ENCODE results near the gene MYO18B.

The MYO18B gene

DNA sequence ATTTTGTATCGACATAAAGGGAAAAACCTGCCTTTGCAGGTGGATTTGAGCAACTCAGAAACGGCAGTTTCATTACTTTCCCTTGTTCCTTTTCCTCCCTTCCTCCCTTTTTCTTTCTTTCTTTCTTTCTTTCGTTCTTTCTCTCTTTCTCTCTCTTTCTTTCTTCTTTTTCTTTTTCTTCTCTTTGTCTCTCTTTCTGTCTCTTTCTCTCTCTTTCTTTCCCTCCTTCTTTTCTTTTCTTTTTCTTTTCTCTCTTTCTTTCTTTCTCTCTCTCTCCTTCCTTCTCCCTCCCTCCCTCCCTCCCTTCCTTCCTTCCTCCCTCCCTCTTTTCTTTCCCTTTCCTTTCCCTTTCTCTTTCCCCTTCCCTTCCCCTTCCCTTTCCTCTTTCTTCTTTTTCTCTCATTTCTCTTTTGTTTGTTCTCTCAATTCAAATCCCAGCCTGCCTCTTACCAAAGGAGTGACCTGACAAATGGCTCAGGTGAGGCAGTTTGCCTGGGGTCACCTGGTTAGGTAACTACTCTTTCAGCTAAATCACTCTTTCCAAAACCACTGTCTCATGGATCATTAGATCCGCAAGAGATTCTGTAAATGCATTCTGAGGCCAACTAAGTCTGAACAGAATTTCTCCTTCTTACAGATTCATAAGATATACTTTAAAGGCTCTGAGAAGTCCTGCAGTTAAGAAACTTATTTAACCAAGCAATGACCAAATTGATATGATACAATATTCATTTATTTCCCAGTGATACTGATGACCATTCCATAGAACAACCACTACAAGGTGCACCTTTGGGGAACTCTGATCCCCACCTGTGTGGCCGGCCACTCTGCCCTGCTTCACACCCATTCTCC is 75.3 kb downstream of the MYO18B start:
- TF ChIP-seq SPI1 (IDR thresholded peaks at IDR 0.05; ENCODE audit: low read depth, low read length) = no peak
- TF ChIP-seq POU2F2 (IDR thresholded peaks at IDR 0.05; ENCODE audit: low read depth, low read length) = no peak
- no peak for TF ChIP-seq PAX5 (IDR thresholded peaks at IDR 0.05; ENCODE audit: insufficient read depth, low read length, severe bottlenecking)
- TF ChIP-seq POLR2AphosphoS5 (IDR thresholded peaks at IDR 0.05; ENCODE audit: low read depth, low read length) = no peak
- no peak for TF ChIP-seq POLR2A (IDR thresholded peaks at IDR 0.05; ENCODE audit: low read depth, low read length)
- no peak for TF ChIP-seq TAF1 (IDR thresholded peaks at IDR 0.05; ENCODE audit: low read depth, low read length)
- FAIRE-seq (no peak), DNase-seq (ENCODE audit: insufficient read length, low spot score) (no peak)

DNA sequence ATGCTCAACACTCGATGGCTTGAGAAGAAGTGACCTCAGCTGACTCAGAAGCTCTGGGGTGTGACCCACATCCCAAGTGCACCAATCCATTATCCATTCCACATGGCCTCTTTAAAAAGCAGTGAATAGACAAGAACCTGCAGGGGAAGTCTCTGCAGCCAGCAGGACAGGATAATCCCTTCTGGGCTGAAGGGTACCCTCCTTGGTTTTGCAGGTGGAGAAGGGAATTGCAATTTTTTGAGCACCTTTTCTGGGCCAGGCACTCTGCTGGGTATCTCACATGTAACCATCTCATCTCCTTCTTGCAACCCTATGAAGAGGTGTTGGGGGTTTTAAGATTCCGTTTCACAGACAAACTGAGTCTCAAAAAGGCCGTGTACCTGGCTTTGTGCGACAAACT is 76.6 kb downstream of the MYO18B start:
- TF ChIP-seq TAF1 (IDR thresholded peaks at IDR 0.05; ENCODE audit: low read depth, low read length) = no peak
- no peak for TF ChIP-seq POU2F2 (IDR thresholded peaks at IDR 0.05; ENCODE audit: low read depth, low read length)
- TF ChIP-seq PAX5 (IDR thresholded peaks at IDR 0.05; ENCODE audit: insufficient read depth, low read length, severe bottlenecking) = no peak
- TF ChIP-seq SPI1 (IDR thresholded peaks at IDR 0.05; ENCODE audit: low read depth, low read length) = no peak
- FAIRE-seq (no peak), DNase-seq (ENCODE audit: insufficient read length, low spot score) (no peak)

DNA sequence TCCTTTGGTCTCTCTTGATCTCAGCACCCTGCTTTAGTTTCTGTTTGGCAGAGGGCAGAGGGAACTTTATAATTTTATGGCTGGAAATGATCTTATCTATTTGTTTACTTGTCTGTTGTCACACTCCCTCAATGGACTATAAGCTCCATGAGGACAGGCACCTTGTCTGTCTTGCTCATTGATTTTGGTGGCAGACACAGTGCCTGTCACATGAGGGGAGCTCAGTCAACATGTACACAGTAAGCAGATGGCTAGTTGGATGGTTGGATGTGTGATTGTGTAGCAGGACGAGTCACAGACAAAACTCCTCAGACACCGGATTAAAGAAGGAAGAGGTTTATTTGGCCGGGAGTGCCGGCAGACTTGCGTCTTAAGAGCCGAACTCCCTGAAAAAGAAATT is 80.4 kb downstream of the MYO18B start:
- no peak for FAIRE-seq
- DNase-seq (ENCODE audit: insufficient read length, low spot score) = no peak
- no peak for TF ChIP-seq PAX5 (IDR thresholded peaks at IDR 0.05; ENCODE audit: insufficient read depth, low read length, severe bottlenecking)
- TF ChIP-seq SPI1 (IDR thresholded peaks at IDR 0.05; ENCODE audit: low read depth, low read length) = no peak
- TF ChIP-seq TAF1 (IDR thresholded peaks at IDR 0.05; ENCODE audit: low read depth, low read length) = no peak
- no peak for TF ChIP-seq POLR2A (IDR thresholded peaks at IDR 0.05; ENCODE audit: low read depth, low read length)
- TF ChIP-seq POLR2AphosphoS5 (IDR thresholded peaks at IDR 0.05; ENCODE audit: low read depth, low read length) = no peak
- TF ChIP-seq POU2F2 (IDR thresholded peaks at IDR 0.05; ENCODE audit: low read depth, low read length) = no peak

DNA sequence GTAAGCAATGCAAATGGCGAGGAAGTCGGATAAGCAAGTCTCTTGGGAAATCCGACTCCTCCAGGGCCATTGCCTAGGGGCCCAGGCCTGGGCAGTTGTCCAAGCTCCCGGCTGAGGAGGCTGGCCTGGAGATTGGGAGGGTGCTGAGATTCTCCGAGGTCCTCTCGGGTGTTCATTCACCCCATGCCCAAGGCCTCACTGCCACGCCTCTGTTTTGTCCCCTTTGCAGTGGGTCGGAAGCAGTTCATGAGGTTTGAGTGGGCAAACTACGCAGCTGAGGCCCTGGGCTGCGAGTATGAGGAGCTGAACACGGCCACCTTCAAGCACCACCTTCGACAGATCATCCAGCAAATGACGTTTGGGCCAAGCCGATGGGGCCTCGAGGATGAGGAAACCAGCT is 81.3 kb downstream of the MYO18B start:
- FAIRE-seq = no peak

DNA sequence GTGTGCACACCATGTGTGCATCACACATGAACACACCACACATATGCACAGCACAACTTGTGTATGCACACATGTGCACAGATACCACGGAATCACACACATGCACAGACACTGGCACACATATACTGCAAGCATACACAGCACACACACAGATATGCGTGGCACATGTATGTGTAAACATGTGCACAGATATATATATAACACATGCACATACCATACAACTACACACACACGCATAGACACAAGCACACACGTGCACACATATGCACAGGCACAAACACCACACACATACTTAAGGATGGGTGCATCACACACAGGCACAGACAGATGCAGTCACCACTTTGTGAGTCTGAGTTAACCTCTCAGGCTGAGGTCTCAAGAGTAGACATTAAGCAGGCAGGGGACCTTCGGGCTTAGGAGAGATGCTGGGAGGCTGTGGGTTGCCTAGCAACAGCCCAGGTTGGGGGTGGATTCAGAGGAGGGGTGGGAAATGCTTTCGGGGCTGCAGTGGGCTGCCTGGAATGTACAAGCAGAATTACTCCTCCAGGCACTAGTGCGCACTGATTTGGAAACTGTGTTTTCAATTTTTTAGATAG is 82.9 kb downstream of the MYO18B start:
- DNase-seq (ENCODE audit: insufficient read length, low spot score) = no peak
- TF ChIP-seq SPI1 (IDR thresholded peaks at IDR 0.05; ENCODE audit: low read depth, low read length) = no peak
- no peak for TF ChIP-seq PAX5 (IDR thresholded peaks at IDR 0.05; ENCODE audit: insufficient read depth, low read length, severe bottlenecking)
- no peak for TF ChIP-seq POLR2AphosphoS5 (IDR thresholded peaks at IDR 0.05; ENCODE audit: low read depth, low read length)
- TF ChIP-seq POLR2A (IDR thresholded peaks at IDR 0.05; ENCODE audit: low read depth, low read length) = no peak
- TF ChIP-seq POU2F2 (IDR thresholded peaks at IDR 0.05; ENCODE audit: low read depth, low read length) = no peak
- no peak for TF ChIP-seq TAF1 (IDR thresholded peaks at IDR 0.05; ENCODE audit: low read depth, low read length)
- FAIRE-seq = no peak

More for the DNA sequence above, 81.3 kb downstream of the MYO18B start:
- TF ChIP-seq SPI1 (IDR thresholded peaks at IDR 0.05; ENCODE audit: low read depth, low read length) (no peak), POLR2A (IDR thresholded peaks at IDR 0.05; ENCODE audit: low read depth, low read length) (no peak), PAX5 (IDR thresholded peaks at IDR 0.05; ENCODE audit: insufficient read depth, low read length, severe bottlenecking) (no peak), POLR2AphosphoS5 (IDR thresholded peaks at IDR 0.05; ENCODE audit: low read depth, low read length) (no peak), TAF1 (IDR thresholded peaks at IDR 0.05; ENCODE audit: low read depth, low read length) (no peak), POU2F2 (IDR thresholded peaks at IDR 0.05; ENCODE audit: low read depth, low read length) (no peak)
- DNase-seq (ENCODE audit: insufficient read length, low spot score) = no peak

DNA sequence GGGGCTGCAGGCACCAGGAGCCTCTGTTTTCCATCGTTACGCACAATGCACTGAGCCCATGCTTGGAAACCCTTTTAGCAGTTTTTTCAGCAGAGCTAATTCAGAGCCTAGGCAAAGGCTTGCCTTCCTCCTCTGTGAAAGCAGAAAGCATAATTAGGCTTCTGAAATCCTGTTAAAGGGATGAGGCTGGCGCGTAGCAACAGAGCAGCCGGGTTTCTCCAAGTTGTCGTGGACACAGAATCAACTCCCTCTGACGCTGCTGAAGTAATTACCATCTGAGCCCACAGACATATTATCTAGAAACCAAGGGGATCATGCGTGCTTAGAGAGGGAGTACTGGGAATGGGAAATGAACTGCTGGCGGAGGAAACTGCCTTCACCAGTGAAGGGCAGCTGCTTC is 85.4 kb downstream of the MYO18B start:
- FAIRE-seq (no peak), DNase-seq (ENCODE audit: insufficient read length, low spot score) (no peak)
- TF ChIP-seq TAF1 (IDR thresholded peaks at IDR 0.05; ENCODE audit: low read depth, low read length) (no peak), PAX5 (IDR thresholded peaks at IDR 0.05; ENCODE audit: insufficient read depth, low read length, severe bottlenecking) (no peak), POLR2A (IDR thresholded peaks at IDR 0.05; ENCODE audit: low read depth, low read length) (no peak), SPI1 (IDR thresholded peaks at IDR 0.05; ENCODE audit: low read depth, low read length) (no peak)

DNA sequence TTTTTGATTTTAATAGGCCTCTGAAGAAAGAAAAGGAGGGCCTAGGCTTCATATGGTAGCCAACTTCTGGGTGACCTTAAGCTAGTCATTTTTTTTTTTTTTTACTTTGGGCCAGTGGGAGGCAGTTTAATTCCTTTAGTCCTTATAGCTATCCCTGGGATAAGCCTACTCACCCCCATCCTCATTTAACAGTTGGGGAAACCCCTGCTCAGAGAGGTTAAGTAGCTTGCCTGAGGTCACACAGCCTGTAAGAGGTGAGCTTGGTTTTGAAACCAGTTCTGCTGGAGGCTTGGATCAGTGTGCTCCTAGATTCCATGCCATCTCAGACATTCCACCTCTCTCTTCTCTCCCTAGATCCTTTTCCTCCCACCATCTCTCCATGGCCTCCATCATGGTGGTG is 86.4 kb downstream of the MYO18B start:
- TF ChIP-seq PAX5 (IDR thresholded peaks at IDR 0.05; ENCODE audit: insufficient read depth, low read length, severe bottlenecking) = no peak
- no peak for TF ChIP-seq POLR2A (IDR thresholded peaks at IDR 0.05; ENCODE audit: low read depth, low read length)
- no peak for TF ChIP-seq TAF1 (IDR thresholded peaks at IDR 0.05; ENCODE audit: low read depth, low read length)
- TF ChIP-seq POLR2AphosphoS5 (IDR thresholded peaks at IDR 0.05; ENCODE audit: low read depth, low read length) = no peak
- TF ChIP-seq POU2F2 (IDR thresholded peaks at IDR 0.05; ENCODE audit: low read depth, low read length) = no peak
- no peak for TF ChIP-seq SPI1 (IDR thresholded peaks at IDR 0.05; ENCODE audit: low read depth, low read length)
- FAIRE-seq (no peak), DNase-seq (ENCODE audit: insufficient read length, low spot score) (no peak)

DNA sequence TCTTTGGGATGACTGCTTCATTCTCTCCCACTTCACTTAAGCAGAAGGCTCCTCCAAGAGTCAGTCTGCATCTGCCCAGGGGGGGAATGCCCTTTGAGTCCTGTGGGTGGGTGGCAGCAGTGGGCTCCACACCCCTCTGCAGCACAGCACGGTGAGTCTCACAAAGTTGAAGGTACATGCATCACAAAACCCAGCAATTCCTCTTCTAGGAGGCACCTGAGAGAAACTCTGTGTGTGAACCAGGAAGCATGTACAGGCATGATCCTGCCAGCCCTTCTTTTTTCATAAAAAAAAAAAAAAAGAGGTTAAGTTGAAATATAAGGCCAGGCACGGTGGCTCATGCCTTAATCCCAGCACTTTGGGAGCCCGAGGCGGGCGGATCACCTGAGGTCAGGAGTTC is 87.2 kb downstream of the MYO18B start:
- FAIRE-seq (no peak), DNase-seq (ENCODE audit: insufficient read length, low spot score) (no peak)
- no peak for TF ChIP-seq POLR2AphosphoS5 (IDR thresholded peaks at IDR 0.05; ENCODE audit: low read depth, low read length)
- no peak for TF ChIP-seq PAX5 (IDR thresholded peaks at IDR 0.05; ENCODE audit: insufficient read depth, low read length, severe bottlenecking)
- TF ChIP-seq POU2F2 (IDR thresholded peaks at IDR 0.05; ENCODE audit: low read depth, low read length) = no peak
- no peak for TF ChIP-seq POLR2A (IDR thresholded peaks at IDR 0.05; ENCODE audit: low read depth, low read length)
- TF ChIP-seq SPI1 (IDR thresholded peaks at IDR 0.05; ENCODE audit: low read depth, low read length) = no peak
- TF ChIP-seq TAF1 (IDR thresholded peaks at IDR 0.05; ENCODE audit: low read depth, low read length) = no peak

DNA sequence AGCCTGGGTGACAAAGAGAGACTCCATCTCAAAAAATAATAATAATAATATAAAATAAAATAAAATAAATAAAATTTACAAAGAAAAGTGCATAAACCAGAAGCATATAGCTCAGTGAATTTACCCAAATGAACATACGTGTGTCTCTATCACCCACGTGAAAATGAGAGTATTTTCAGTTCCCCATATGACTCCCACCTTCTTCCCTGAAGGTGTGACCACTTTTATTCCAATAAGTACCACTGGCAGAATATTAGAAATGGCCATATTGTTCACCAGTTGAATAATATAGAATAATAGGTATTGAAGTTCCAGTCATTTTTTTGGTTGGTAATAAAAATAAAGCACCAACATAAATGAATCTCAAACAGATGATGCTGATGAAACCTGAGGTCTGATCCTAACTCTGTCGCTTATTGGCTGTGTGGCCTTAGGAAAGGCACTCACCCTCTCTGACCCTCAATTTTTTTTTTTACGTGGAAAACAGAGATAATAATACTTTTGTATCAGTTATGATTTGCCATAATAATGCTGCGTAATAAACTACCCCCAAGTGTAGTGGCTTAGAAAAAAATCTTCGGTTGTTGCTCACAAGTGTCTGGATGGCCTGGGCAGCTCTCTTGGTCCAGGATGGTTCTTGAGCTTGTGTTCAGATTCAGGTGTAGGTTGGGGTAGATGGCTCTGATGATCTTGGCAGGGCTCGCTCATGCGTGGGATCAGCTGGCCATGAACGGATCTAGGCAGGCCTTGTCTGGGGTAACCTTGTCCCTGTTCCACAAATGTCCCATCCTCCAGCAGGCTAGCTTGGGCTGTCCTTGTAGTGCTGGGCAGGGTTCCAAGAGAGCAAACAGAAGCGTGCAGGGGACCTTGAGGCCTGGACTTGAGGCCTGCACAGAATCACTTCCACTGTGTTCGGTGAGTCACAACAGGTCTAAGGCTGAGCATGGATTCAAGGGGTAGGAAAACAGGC is 88.1 kb downstream of the MYO18B start:
- no peak for DNase-seq (ENCODE audit: insufficient read length, low spot score)
- peak; percentile 60 for FAIRE-seq
- TF ChIP-seq SPI1 (IDR thresholded peaks at IDR 0.05; ENCODE audit: low read depth, low read length) (peak; percentile 93), TAF1 (IDR thresholded peaks at IDR 0.05; ENCODE audit: low read depth, low read length) (no peak)
